ENCODE data around the gene FBLIM1. TPM values are rescaled to one million over a fixed set of nuclear protein-coding genes. Genes with fewer than 3 reads are reported as not detected.

Gene FBLIM1
- total RNA-seq, 4 donors from 2014 or later: 50.3 to 502 (median 337) TPM

DNA sequence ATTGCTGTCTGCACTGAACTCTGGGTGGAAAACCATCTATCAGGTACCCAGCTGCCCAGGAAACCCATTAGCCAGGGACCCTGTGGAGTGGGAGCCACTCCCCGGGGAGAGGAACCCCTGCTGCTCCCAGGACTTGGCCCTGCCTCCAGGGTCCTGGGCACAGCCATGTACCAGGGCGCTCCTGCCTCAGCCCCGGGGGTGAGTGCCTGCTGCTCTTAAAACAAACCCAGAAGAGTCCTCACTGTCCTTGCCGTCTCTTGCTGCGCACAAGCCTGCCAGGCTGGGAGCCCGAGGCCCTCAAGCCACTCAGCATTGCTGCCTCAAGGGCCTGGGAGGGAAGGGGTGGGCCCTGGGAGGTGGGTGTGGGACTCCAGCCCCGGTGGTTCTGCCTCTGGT, 25.9 kb upstream of the FBLIM1 start:
- no peak for DNase-seq
- H3K9me3 ChIP-seq: no peaks in the 10 kb centered on the region
- peaks cover 0 to 19% (median 0%) of the 10 kb centered on the region in 4 donors for H3K4me1 ChIP-seq
- no peak overlapping the region for H3K4me3 ChIP-seq
- no peaks in the 10 kb centered on the region for H3K27me3 ChIP-seq
- peaks cover 0 to 69% (median 0%) of the 10 kb centered on the region in 3 donors for H3K36me3 ChIP-seq
- no peak for TF ChIP-seq POLR2A (IDR thresholded peaks at IDR 0.05)
- TF ChIP-seq, protein P1, sequence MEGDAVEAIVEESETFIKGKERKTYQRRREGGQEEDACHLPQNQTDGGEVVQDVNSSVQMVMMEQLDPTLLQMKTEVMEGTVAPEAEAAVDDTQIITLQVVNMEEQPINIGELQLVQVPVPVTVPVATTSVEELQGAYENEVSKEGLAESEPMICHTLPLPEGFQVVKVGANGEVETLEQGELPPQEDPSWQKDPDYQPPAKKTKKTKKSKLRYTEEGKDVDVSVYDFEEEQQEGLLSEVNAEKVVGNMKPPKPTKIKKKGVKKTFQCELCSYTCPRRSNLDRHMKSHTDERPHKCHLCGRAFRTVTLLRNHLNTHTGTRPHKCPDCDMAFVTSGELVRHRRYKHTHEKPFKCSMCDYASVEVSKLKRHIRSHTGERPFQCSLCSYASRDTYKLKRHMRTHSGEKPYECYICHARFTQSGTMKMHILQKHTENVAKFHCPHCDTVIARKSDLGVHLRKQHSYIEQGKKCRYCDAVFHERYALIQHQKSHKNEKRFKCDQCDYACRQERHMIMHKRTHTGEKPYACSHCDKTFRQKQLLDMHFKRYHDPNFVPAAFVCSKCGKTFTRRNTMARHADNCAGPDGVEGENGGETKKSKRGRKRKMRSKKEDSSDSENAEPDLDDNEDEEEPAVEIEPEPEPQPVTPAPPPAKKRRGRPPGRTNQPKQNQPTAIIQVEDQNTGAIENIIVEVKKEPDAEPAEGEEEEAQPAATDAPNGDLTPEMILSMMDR (IDR thresholded peaks at IDR 0.05): no peak
- no peak overlapping the region for H3K27ac ChIP-seq

DNA sequence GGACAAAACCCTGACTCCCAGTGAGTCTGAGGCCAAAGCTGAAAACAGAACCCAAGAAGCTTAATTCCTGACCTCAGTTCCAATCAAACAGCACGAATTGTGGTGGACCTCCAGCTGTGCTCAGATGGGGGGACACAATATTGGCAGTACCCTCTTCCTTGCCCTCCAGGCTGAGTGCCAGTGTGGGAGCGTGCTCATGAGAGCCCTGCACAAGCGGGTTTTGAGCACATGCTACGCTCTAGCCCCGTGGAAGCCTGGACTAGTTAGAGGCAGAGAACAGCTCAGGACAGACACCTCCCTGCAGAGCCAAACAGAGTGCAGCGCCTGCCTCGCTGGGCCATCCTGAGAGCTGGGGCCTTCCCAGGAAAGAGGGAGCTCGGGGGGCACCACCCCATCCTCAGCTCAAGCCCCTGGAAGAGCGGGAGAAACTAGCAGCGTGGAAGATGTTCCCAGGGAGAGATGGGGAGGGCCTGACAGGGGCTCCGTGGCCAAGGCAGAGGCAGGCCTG, 25.3 kb upstream of the FBLIM1 start:
- H3K27ac ChIP-seq: no peak overlapping the region
- no peak overlapping the region for H3K4me3 ChIP-seq
- no peaks in the 10 kb centered on the region for H3K27me3 ChIP-seq
- H3K4me1 ChIP-seq: peaks cover 0 to 24% (median 0%) of the 10 kb centered on the region in 4 donors
- TF ChIP-seq, protein P1 (IDR thresholded peaks at IDR 0.05): no peak
- no peak for TF ChIP-seq POLR2A (IDR thresholded peaks at IDR 0.05)
- peak in 1 of 3 donors; percentile 41 for DNase-seq
- H3K9me3 ChIP-seq: no peaks in the 10 kb centered on the region
- H3K36me3 ChIP-seq: peaks cover 0 to 63% (median 0%) of the 10 kb centered on the region in 3 donors

DNA sequence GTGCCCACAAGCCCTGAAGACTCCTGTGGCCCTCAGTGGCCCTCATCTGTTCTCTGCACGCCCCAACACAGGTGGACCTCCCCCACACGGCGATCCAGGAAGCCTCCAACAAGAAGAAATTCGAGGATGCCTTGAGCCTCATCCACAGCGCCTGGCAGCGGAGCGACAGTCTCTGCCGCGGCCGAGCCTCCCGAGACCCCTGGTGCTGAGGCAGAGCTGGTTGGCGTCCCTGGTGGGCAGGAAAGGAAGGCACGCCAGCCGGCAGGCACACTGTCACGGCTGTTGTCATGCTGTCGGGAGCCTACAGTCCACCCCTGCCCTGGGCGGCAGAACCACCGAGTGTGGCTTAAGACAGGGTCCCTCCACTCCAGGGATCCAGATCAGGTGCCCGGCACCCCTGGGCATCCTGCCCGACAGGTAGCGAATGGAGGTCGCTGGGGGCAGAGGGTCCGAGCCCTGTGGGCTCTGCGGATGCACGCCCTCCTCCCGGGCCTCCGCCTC, 24.8 kb upstream of the FBLIM1 start:
- peaks cover 0 to 25% (median 0%) of the 10 kb centered on the region in 4 donors for H3K4me1 ChIP-seq
- no peaks in the 10 kb centered on the region for H3K27me3 ChIP-seq
- peak in 1 of 3 donors; percentile 47 for DNase-seq
- H3K27ac ChIP-seq: no peak overlapping the region
- no peak overlapping the region for H3K4me3 ChIP-seq
- TF ChIP-seq, protein P1 (IDR thresholded peaks at IDR 0.05): no peak
- TF ChIP-seq POLR2A (IDR thresholded peaks at IDR 0.05): no peak
- no peaks in the 10 kb centered on the region for H3K9me3 ChIP-seq
- H3K36me3 ChIP-seq: peaks cover 0 to 58% (median 0%) of the 10 kb centered on the region in 3 donors

DNA sequence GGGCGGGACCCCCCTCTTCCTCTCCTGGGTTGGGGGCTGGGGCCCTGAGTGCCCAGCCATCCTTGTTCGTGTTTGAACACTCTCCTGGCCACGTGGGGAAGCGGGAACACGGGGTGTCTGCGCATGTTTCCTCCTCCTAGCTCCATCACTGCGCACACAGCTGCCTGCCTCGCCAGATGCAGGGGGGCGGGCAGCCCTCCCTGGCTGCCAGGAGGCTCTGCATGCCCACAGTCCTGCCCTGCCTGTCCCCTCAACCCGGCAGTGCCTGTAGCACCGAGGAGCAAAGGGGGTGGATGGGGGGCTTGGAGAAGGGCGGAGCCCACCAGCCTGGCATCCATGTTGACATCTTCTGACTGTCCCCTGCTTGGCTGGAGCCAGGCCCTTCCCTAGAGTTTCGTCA, 24.3 kb upstream of the FBLIM1 start:
- Histone ChIP-seq H3K4me1 (peaks cover 0 to 30% (median 0%) of the 10 kb centered on the region in 4 donors), H3K9me3 (no peaks in the 10 kb centered on the region), H3K27ac (no peak overlapping the region), H3K36me3 (peaks cover 0 to 57% (median 0%) of the 10 kb centered on the region in 3 donors), H3K27me3 (no peaks in the 10 kb centered on the region), H3K4me3 (no peak overlapping the region)
- DNase-seq: peak in 1 of 3 donors; percentile 37
- TF ChIP-seq, protein P1 (IDR thresholded peaks at IDR 0.05): no peak
- no peak for TF ChIP-seq POLR2A (IDR thresholded peaks at IDR 0.05)

DNA sequence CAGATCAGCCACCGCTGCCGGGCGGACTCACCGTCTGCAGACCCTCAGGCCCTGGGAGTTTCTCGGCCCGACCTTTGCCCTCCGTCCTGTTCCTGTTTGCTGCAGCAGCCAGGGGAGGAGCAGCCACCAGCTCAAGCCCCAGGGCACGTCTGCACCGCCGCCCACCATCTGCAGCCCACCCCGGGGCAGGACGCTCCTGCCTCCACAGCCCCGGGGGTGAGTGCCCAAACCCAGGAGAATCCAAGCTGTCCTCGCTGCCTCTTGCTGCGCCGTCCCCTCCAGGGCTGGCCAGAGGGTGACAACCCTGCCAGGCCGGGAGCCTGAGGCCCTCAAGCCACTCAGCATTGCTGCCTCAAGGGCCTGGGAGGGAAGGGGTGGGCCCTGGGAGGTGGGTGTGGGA, 23.7 kb upstream of the FBLIM1 start:
- Histone ChIP-seq H3K4me3 (peak overlapping the region in 2 of 4 donors; percentile 2 to 37), H3K27ac (peak overlapping the region in 3 of 4 donors; percentile 73 to 99 (median 99)), H3K27me3 (no peaks in the 10 kb centered on the region), H3K9me3 (no peaks in the 10 kb centered on the region), H3K4me1 (peaks cover 0 to 31% (median 0%) of the 10 kb centered on the region in 4 donors), H3K36me3 (peaks cover 0 to 54% (median 0%) of the 10 kb centered on the region in 3 donors)
- no peak for TF ChIP-seq POLR2A (IDR thresholded peaks at IDR 0.05)
- TF ChIP-seq, protein P1 (IDR thresholded peaks at IDR 0.05): no peak
- peak in 1 of 3 donors; percentile 57 for DNase-seq

Measured in Peyer's patch (tissue), 4 donors.